CD4-positive, alpha-beta T cell treated with Interleukin-17A for 1 hour (primary cell): Measurements from ENCODE around the gene KRTAP4-2.
"Not testable (repeated sequence)": the region's sequence is repeated elsewhere in the genome, so short reads cannot be mapped to it uniquely, and the experiment has no call there.

Source experiments
- DNase-seq: peaks from one replicate; pipeline ENCODE4 v3.0.0-alpha.2; 2020

KRTAP4-2 gene

DNA sequence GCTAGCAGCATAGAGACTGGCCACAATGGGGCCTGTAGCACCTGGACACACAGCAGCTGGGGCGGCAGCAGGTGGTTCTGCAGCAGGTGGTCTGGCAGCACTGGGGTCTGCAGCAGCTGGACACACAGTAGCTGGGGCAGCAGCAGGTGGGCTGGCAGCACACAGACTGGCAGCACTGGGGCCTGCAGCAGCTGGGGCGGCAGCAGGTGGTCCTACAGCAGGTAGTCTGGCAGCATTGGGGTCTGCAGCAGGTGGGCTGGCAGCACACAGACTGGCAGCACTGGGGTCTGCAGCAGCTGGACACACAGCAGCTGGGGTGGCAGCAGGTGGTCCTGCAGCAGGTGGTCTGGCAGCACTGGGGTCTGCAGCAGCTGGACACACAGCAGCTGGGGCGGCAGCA lies 17.8 kb downstream of the KRTAP4-2 start:
- DNase-seq: not testable (repeated sequence)

DNA sequence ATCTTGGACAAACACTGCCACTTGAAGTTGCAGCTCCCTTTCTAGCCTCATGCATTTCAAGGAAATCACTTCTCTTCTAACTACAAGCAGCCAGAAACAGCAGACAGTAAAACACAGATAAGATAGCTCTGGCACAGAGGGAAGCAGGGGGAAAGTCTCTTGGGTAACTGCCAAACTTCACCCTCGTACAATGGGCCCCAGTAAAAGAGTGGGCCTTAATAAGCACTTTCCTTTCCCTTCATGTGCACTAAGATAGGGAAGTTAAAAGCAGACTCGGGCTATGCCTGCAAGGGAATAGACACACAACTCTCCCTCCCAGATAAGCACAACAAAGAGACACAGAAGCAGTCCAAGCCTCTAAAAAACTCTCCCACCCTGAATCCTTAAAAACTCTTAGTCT lies 24.2 kb downstream of the KRTAP4-2 start:
- no peak for DNase-seq

DNA sequence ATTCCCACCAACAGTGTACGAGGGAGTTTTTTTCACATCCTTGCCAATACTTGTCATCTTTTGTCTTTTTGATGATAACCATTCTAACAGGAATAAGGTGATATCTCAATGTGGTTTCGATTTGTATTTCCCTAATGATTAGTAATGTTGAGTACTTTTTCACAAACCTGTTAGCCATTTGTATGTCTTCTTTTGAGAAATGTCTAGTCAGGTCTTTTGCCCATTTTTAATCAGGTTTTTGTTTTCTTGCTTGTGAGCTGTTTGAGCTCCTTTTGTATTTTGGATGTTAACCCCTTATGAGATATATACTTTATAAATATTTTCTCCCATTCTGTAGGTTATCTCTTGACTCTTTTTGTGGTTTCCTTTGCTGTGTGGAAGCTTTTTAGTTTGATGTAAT lies 26.5 kb downstream of the KRTAP4-2 start:
- DNase-seq: no peak

DNA sequence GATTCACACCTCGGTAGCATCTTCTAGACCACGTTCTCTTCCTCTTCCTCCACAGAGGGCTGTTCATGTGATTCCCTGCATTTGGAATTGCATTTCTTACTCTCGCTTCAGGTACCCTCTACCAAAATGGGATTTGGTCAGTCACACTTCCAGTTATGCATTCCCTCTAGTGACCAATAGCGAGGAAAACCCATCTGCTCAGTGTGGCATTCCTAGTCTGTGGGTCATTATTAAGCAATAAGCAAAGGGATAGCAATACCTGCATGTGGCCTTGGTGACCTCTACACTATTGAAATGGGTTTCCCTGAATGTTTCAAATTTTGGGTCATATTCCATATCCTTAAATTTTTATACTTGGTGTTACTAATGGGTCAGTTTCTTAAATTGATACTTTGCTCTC lies 28.0 kb downstream of the KRTAP4-2 start:
- DNase-seq: no peak

DNA sequence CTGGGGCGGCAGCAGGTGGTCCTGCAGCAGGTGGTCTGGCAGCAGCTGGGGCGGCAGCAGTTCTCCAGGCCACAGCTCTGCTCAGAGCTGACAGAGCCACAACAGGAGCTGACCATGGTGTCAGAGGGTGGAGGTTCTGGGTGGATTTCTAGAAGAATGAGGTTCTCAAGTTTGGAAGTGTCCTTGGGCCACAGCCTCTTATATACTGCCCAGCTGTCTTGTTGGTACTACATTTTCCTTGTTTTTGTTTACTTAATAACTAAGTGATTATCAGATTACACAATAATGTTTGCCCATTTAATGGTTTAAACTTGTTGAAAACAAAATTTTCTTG lies 28.4 kb downstream of the KRTAP4-2 start, which contains the start of gene KRTAP4-5:
Gene KRTAP4-5, minus strand, starts transcription at position 174 of the 334 bp plus-strand sequence. Its CDS starts 58 bp downstream, at position 116.
- DNase-seq: no peak

DNA sequence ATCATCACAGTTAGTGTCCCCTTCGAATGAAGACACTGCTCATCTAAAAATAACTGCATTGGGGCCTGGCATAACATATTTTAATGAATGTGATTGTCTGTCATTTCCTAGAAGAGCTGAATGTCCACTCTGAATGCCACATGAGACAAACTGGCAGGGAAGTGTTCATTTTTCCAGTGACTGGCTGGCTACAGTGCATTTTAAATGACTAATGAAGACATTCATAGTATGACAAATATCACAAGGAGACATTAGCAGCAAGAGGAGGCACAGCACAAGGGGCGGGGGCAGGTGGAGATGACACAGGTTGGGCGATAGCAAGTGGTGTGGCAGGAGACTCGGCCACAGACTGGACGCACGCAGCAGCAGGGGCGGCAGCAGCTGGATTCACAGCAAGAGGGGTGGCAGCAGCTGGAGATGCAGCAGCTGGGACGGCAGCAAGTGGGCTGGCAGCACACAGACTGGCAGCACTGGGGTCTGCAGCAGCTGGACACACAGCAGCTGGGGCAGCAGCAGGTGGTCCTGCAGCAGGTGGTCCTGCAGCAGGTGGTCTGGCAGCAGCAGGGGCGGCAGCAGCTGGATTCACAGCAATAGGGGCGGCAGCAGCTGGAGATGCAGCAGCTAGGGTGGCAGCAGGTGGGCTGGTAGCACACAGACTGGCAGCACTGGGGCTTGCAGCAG lies 28.9 kb downstream of the KRTAP4-2 start:
- DNase-seq: not testable (repeated sequence)

DNA sequence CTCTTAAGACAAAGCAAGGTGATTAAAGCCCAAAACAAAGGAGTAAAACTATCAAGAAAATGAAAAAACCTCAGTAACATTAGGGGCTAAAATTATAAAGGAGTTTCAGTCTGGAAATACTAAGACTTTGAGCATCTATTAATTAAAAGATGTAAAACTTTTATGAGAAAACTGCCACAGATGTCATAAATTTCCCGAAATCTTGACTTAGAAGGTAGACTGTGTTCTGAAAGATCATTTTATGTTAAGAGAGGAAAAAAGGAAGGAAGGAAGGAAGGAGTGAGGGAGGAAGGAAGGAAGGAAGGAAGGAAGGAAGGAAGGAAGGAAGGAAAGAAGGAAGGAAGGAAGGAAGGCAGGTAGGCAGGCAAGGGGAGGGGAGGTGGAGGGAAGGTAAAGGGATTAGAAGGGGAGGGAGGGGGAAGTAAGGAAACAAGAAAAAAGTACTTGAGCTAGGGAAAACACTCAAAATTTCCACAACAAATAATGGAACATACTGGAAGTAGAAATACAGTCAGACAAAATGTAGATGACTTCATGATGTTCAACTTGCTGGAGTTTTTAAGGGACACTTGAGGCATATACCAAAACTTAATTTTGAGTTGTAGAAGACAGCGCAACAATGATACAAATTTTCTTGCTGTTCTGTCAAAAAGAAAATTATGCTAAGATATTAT lies 30.4 kb downstream of the KRTAP4-2 start:
- DNase-seq: no peak

DNA sequence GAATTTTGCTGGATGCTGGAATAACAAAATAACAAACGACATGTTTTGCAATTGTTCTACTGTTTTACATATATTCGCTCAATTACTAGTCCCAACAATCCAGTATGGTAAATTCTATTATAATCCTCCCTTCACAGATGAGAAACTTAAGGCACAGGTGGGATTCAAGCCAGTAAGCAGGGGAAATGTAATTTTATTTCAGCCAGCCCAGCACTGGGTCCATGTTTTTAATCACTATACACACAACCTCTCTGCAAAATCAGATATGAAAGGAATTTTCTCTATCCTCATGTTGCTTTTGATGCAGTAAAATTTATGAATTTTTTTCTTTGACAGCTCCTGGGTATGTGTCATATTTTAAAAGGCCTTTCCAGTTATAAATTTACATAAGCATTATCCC lies 32.8 kb downstream of the KRTAP4-2 start:
- no peak for DNase-seq

DNA sequence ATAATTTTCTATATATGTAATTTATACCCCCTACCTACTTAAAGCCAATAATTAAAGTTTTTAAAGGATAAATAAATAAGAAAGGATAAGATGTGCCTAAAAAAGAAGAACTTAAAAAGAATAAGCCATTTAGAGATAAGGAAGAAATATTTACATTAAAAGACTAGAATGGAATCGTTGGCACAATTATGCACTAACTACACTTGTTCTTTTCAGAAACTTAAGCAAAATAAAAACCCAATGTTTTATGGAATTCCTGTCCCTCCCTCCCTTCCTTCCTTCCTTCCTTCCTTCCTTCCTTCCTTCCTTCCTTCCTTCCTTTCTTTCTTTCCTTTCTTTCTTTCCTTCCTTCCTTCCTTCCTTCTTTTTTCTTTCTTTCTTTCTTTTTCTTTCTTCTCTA lies 33.2 kb downstream of the KRTAP4-2 start:
- DNase-seq: no peak

DNA sequence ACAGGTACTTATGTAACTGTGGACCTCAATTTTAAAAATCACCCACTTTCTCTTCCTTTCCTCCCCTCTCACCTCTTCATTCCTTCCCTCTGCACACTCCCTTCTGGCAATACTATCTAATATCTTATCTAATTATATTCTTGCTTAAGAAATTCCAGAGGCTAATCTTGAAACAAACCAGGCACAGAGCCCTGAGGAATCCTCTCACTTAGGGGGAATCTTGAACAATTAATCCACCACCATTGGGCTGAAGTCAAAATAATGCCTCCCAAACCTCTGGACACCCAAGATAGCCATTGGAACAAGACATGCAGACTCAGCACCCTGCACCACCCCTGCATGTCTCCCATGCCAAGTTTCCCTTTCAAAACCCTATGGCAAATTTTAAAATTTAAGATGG lies 36.7 kb downstream of the KRTAP4-2 start:
- no peak for DNase-seq

DNA sequence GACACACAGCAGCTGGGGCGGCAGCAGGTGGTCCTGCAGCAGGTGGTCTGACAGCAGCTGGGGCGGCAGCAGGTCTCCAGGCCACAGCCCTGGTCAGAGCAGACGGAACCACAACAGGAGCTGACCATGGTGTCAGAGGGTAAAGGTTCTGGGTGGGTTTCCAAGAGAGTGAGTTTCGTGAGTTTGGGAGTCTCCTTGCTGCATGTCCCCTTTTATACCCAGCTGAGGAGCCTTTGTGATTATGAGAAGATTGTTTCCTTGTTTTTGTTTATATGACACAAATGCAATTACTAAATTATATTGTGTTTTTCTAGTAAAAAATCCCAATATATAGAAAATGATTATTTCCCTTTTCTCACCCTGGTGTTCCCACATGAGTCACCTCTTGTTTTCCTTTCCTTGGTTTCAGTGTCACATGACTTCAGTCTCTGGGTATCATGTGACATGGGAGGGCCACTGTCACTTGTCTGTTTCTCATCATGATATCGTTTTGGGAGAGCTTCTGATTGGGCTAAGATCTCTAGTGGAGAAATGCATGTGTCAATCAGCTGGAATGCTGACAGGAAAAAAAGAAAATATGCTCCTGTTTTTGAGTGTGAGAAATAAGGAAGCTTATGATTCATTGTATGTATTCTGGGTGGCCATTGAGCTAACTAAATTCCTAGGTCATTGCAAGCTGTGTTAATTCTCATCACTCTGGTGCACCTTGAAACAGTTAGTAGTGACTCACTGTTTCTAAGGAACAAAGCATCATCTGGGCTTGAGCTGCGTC lies 37.5 kb downstream of the KRTAP4-2 start, which contains the start of gene KRTAP4-6:
Gene KRTAP4-6, minus strand, starts transcription at position 185 of the 772 bp plus-strand sequence. Its CDS starts 57 bp downstream, at position 128.
- DNase-seq: no peak

DNA sequence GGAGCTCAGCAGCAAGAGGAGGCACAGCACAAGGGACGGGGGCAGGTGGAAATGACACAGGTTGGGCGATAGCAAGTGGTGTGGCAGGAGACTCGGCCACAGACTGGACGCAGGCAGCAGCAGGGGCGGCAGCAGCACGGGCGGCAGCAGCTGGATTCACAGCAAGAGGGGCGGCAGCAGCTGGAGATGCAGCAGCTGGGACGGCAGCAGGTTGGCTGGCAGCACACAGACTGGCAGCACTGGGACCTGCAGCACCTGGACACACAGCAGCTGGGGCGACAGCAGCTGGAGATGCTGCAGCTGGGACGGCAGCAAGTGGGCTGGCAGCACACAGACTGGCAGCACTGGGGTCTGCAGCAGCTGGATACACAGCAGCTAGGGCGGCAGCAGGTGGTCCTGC lies 38.2 kb downstream of the KRTAP4-2 start:
- not testable (repeated sequence) for DNase-seq

DNA sequence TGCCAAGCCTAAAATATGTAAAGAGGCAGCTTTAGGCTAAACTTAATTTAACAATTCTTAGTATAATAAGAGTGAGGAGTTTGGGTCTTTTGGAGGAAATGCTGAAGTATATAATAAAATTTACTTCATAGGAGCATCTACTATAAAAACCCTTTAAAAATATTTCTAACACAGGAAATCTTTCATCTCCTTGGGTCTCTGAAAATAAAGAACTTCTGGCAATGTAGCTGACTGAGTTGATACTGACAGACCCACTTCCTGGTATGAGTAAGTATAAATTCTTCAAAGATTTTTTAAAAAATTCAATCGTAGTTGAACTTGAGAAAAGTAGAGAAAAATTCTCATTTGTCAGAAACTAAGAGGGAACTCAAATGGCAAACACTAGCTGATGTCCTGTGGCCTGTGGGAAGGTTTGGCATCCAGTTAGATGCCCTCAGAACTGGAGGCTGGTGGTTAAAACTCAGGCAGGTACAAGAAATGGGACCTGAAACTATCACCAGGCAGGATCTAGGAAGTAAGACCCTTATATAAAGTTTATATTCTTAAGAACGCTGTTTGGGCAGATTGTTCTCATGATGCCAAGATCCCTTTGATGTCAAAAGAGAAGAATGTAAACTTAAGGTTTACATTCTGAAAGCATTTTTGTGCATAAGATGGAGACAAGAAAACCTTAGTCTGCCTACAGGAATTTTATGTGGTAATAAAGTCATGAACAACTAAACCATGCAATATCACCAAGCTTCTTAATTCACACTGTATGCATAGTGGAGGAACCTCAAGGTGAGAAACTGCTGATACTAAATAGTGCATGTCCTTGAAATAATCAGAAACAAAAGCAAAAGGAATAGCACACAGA lies 43.9 kb downstream of the KRTAP4-2 start:
- no peak for DNase-seq

DNA sequence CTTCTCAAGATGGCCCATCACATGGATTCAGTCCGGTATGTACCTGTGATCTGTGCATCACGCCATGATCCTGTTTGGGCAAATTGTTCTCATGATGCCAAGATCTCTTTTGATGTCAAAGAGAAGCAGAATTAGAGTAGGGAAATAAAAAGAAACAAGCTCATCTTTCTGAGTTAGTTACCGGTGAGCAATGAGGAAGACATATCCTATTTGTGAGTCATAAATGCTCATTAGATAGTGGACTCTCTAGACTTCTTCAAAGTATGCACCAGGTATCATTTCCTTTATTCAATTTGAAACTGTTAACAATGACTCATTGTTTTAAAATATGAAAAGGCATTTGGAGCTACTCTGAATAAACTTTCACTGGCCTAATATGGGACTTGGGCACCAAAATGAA lies 46.0 kb downstream of the KRTAP4-2 start:
- no peak for DNase-seq
